Lower leg skin (tissue), 4 donors: ENCODE measurements around the gene SMIM41. TPM values are rescaled to one million over a fixed set of nuclear protein-coding genes. Genes with fewer than 3 reads are reported as not detected.

Experiments
- DNase-seq, 2 donors: peaks; one replicate each; pipeline ENCODE4 v3.0.0-alpha.2; 2019; ENCODE audit warnings: low spot score in 2 of 2
- H3K4me3 ChIP-seq: fragments of 200-600 bp; sonication (generic); 2 replicates; pipeline ENCODE4 v1.5.1; 2017; ENCODE audit warnings: mild to moderate bottlenecking, low read depth; ENCODE audit not compliant: poor library complexity, severe bottlenecking
- POLR2A ChIP-seq, 2 donors: fragments of 450-650 bp; IDR thresholded peaks; one replicate each; pipeline ENCODE4 v1.6.1; 2016 to 2017; ENCODE audit warnings: antibody characterized with exemption in 2 of 2, mild to moderate bottlenecking in 1 of 2, moderate library complexity in 1 of 2
- WGBS, 2 donors: methylation state at CpG; one replicate each; pipeline ENCODE4 v1.1.5; 2018; 5-methylcytosine and 5-hydroxymethylcytosine counted together
- intact Hi-C: fragments of 100-400 bp; cut with DNase I; formaldehyde crosslinking; loops from one replicate; pipeline ENCODE4 v1.15.0; 2023; ENCODE audit warnings: low total_unique reads
- total RNA-seq, 4 donors: library from RNA; depleted of rRNA; stranded (reverse); fragments of >200 nt; gene quantifications; one replicate each; pipeline ENCODE4 v1.1.0, GENCODE V29; 2016
- TF ChIP-seq, protein P1 (sequence below), 3 donors: fragments of 450-650 bp; IDR thresholded peaks; one replicate each; pipeline ENCODE4 v1.5.1; 2016; ENCODE audit warnings: antibody characterized with exemption in 3 of 3, mild to moderate bottlenecking in 3 of 3, moderate library complexity in 2 of 3

Gene SMIM41
- total RNA-seq, 4 donors from 2014 or later, result 0.71 TPM; not detected in 3

DNA sequence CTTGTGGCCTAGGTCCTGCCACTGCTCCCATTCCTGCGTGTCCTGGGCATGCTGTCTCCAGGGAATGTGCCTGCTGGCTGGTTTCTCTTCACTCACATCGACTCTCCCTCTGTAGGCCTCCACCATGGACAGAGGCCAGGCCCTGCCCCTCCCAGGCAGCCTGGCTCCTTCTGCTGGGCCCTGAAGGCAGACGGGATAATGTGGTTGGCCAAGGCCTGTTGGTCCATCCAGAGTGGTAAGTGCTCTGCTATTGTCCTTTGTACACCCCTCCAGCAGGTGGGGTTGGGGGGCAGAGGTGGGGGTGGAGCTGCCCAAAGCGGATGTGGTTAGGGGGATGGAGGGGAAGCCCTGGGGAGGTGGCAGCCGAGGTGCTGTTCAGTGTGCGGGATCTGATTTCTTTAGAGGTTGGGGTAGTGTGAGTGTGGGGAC lies 37.8 kb upstream of the SMIM41 start:
- DNase-seq, result peak in 1 of 2 donors; percentile 87
- TF ChIP-seq, protein P1, sequence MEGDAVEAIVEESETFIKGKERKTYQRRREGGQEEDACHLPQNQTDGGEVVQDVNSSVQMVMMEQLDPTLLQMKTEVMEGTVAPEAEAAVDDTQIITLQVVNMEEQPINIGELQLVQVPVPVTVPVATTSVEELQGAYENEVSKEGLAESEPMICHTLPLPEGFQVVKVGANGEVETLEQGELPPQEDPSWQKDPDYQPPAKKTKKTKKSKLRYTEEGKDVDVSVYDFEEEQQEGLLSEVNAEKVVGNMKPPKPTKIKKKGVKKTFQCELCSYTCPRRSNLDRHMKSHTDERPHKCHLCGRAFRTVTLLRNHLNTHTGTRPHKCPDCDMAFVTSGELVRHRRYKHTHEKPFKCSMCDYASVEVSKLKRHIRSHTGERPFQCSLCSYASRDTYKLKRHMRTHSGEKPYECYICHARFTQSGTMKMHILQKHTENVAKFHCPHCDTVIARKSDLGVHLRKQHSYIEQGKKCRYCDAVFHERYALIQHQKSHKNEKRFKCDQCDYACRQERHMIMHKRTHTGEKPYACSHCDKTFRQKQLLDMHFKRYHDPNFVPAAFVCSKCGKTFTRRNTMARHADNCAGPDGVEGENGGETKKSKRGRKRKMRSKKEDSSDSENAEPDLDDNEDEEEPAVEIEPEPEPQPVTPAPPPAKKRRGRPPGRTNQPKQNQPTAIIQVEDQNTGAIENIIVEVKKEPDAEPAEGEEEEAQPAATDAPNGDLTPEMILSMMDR (IDR thresholded peaks at IDR 0.05), result no peak
- TF ChIP-seq POLR2A (IDR thresholded peaks at IDR 0.05), result no peak
- WGBS, 2 donors, result 46 to 47% methylated on average over 6 of the region's 6 CpGs
- intact Hi-C loops, result no loop called here
- H3K4me3 ChIP-seq, result no peak overlapping the region

DNA sequence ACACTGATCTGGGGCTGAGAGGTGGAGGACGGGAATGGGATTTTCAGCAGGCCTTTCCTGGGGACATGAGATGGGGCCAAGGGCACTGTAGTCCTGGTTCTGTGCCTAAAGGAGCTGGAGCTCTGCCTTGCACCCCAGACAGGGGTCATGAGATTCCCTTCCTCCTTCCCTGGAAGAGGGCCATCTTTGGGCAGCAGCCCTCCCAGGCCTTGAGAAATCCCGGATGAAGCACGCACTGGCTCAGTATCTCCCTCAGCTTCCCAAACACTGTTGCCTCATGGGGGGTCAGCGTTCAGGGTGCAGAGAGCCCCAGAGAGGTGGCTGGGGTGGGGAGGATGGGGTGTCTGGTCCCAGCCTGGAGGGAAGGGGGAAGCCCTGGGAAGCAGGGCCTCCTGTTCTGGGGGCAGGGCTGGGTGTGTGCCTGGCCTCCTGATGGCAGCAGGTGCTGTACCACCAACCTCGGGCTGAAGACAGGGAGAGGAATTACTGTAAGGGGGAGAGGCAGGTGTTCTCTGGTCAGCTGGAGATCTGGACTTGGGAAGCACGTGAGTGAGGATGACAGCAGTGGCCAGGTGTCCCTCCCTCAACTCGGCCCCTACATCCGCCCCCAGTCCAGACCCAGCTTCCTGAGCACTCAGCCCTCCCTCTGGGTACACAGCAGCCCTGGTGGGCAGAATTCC lies 36.7 kb upstream of the SMIM41 start:
- intact Hi-C loops, result no loop called here
- peak in 1 of 2 donors; percentile 86 for DNase-seq
- TF ChIP-seq, protein P1 (IDR thresholded peaks at IDR 0.05), result no peak
- TF ChIP-seq POLR2A (IDR thresholded peaks at IDR 0.05), result no peak
- H3K4me3 ChIP-seq, result no peak overlapping the region
- WGBS, 2 donors, result 77 to 79% methylated on average over 8 of the region's 8 CpGs

DNA sequence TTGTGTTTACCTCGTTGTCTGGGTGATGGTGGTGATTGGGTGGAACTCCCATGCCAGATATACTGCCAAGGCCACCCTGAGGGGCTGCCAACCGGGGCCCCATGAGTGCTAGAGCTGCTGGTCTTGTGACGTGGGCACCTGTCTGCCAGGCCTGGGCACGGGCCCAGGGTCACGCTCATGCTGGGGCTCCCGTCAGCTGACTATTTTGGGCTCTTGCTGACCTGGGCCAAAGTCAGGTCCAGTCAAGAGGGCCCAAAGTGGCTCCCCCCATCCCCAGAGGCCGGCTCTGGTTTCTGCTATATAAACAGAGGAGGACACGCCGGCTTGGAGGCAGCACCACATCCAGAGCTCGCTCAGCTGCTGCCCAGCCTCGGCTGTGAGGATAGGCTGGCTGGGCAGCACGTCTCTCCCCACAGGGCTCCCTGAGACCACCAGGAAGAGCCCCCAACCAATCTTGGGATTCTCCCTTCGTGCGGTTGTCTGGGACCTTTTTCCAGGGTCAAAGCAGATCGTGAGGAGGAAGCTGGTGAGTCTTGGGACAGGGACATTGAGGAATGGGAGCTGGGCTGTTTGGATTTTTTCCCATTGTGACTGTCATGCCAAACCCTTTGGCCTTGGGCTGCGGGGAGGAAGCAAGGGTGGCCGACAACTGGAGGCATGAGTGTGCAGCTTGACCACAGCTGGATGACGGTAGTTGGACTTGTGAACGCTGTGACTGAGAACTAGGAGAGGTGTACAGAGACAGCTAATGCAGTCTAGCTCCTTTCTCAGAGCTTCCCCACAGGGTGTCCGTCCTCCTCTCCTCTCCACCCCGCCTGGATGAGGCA lies 35.9 kb upstream of the SMIM41 start:
- TF ChIP-seq, protein P1 (IDR thresholded peaks at IDR 0.05), result no peak
- TF ChIP-seq POLR2A (IDR thresholded peaks at IDR 0.05), result no peak
- intact Hi-C loops, result no loop called here
- no peak overlapping the region for H3K4me3 ChIP-seq
- 63 to 66% methylated on average over 18 to 21 of the region's 21 CpGs for WGBS, 2 donors
- peak in 1 of 2 donors; percentile 87 for DNase-seq

DNA sequence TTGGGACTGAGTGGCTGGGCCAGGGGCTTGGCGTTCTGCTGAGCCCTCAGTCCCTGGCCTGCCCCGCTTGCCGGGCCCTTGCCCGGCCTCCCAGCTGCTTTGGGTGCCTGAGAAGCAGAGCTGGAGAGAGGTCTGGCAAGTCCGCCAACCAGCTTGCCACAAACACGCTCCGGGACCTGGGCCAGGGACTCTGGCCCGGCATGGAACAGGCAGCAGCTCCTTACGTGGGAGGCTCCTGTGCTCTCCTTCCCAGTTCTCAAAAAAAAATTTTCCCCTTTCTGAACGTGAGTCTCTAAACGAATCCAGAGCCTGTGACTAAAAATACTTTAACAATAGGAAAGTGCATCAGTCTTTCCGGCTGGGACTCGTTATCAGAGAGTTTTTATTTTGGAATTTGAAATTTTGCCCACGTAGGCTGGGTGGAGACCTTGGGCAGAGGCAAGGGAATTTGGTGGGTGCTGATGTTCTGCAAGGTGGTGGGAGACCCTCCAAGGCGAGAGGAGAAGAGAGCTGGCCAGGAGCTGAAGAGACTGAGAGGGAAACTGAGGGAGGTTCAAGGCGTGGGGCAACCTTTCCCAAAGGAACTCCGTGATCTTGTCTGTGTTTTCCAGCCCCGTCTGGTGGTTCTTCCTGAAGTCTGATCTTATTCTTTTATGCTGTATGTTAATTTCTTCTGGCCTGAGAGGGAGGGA lies 35.1 kb upstream of the SMIM41 start:
- TF ChIP-seq, protein P1 (IDR thresholded peaks at IDR 0.05), result no peak
- no peak for TF ChIP-seq POLR2A (IDR thresholded peaks at IDR 0.05)
- intact Hi-C loops, result no loop called here
- WGBS, 2 donors, result 20 to 23% methylated on average over 16 to 18 of the region's 18 CpGs
- DNase-seq, result peak in 1 of 2 donors; percentile 95
- H3K4me3 ChIP-seq, result no peak overlapping the region

DNA sequence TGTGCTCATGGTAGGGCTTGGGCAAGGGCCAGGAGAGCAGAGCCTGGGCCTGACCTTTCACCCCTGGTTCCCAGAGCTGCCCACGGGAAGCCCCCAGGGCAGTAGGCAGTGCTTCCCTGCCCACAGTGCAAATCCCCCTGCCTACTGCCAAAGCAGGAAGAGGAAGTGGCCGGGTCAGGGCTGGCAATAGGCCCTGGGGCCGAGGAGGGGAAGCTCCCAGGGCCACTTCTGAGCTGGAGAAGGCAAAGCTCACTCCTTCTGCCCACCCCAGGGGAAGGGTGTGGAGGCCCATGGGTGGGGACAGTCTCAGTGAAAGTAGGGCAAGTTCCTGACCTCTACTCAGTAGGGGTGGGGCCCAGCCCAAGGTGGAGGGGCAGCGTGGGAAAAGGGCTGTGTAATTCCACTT lies 33.7 kb upstream of the SMIM41 start:
- intact Hi-C loops, result no loop called here
- no peak overlapping the region for H3K4me3 ChIP-seq
- no peak for TF ChIP-seq POLR2A (IDR thresholded peaks at IDR 0.05)
- TF ChIP-seq, protein P1 (IDR thresholded peaks at IDR 0.05), result no peak
- DNase-seq, result no peak
- 28 to 31% methylated on average over 4 of the region's 4 CpGs for WGBS, 2 donors
